Aortic smooth muscle cell (primary cell): ENCODE results near the gene ANKS6. TPM values are rescaled to one million over a fixed set of nuclear protein-coding genes. Genes with fewer than 3 reads are reported as not detected.

Experiments used
- total RNA-seq: library from RNA; depleted of rRNA; stranded (reverse); fragments of >200 nt; gene quantifications from 2 replicates; pipeline ENCODE4 v1.2.3, GENCODE V29; 2014

Gene ANKS6
- 9.1 and 9.7 TPM in 2 replicates for total RNA-seq

GRCh38 chr9:98796364-98797101, at the start of gene ANKS6:
Gene ANKS6, minus strand, starts transcription at chr9:98796555. Its CDS starts 64 bp downstream, at chr9:98796491.

DNA sequence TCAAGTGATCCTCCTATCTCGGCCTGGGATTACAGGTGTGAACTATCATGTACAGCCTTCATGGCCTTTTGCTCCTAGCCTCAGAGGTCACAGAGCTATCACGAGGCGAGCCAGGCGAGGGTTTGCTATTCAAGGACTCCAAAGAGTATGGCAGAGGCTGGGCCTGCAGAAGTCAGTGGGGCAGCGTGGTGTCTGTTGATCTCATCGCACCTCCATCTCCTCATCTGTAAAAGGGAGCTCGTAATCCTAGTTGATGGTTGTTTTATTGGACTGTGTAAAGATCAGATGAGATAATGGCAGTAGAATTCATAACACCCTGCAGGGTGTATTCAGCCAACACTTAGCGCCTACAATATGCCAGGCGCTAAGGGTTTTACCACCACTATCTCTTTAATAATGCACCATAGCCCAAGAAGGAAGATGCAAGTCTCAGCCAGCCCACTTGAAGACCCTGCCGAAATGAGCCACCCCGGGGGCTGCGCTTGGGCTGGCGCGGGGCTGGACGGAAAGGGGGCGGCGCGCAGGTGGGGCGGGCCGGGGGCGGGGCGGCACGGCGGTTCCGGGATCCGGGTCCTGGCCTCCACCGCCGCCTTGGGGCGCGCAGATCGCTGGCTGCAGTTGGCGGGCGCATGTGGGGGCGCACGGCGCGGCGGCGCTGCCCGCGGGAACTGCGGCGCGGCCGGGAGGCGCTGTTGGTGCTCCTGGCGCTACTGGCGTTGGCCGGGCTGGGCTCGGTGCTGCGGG, 10.9 kb upstream of the ANKS6 start, which contains the start of gene GALNT12:
Gene GALNT12 (plus strand): TSS at position 601 of the 744 bp plus-strand sequence. CDS start 29 bp downstream, at position 630.

DNA sequence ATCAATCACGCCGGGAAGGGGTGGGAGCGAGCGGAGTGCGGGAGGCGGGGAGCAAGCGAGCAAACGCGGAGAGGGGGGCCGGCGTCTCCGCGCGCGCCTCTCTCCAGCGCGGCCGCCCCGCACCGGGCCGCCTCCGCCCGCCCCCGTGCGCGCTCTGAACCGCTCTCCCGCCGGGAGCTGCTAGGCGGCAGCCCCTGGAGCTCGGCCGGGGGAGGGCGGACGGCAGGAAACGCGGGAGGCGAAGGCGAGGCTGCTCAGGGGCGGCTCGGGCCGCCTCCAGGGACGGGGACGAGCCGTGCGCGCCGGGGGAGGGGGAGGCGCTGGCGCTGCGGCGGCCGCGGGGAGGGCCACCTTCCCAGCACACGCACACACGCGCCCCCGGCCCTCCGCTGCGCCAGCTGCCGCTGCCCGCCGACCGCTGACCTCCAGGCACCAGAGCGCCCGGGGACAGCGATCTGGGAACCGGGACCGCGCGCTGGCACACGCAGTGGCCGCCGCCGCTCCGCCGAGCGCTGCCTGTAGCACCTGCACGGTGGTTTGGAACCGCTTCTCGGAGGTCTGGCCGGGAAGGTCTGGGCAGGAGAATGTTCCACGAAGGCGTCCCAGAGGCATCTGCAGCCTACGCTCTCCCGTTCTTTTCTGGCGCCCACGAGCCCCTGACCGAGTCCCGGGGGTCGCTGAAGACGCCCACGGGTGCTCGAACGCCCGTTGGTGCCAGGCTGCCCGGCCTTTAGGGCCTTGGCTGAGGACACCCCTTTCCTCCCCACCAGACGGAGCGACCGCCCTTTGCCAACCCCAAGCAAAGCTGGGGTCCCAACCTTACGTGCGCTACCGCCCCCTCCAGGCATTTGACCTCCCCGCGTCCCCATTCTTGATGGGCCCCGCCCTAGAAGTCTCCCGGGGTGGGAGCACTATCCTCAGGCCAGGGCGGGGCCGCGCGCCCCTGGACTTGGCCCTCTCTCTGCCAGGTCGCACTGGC, 87.1 kb downstream of the ANKS6 start, which contains the start of gene GABBR2:
Gene GABBR2 (minus strand): TSS at position 3 of the 979 bp plus-strand sequence. CDS start 198 bp downstream, outside the sequence.

Other genes starting within 250 kb of the ANKS6 start
- gene GABBR2, start 87.6 kb downstream of the ANKS6 start, total RNA-seq = 0.12 and 0.13 TPM in 2 replicates
- gene GALNT12, start 11.1 kb upstream of the ANKS6 start, total RNA-seq = 9.6 and 12.9 TPM in 2 replicates
- gene COL15A1, start 147.4 kb upstream of the ANKS6 start, total RNA-seq = 2.6 and 2.7 TPM in 2 replicates